Activated CD8-positive, alpha-beta T cell treated with anti-CD3 and anti-CD28 coated beads for 36 hours (primary cell): Measurements from ENCODE around the gene FEM1B. TPM values are rescaled to one million over a fixed set of nuclear protein-coding genes. Genes with fewer than 3 reads are reported as not detected.

Experiments
- ATAC-seq: fragments of 200-7000 bp; cut with Tn5 transposase; one replicate; pipeline ENCODE4 v1.10.0; 2021; ENCODE audit warnings: mild to moderate bottlenecking, moderate library complexity
- CTCF ChIA-PET: fragments of 350-600 bp; sonication (Branson Sonifier 250); formaldehyde crosslinking; loops from one replicate; lab custom pipeline; 2021; ENCODE audit warnings: antibody characterized with exemption; lab: Charles Lee
- POLR2A ChIA-PET: fragments of 350-600 bp; sonication (Branson Sonifier 250); formaldehyde crosslinking; loops from one replicate; lab custom pipeline; 2021; ENCODE audit warnings: antibody characterized with exemption; lab: Charles Lee
- DNase-seq: peaks from one replicate; pipeline ENCODE4 v3.0.0-alpha.2; 2020
- H3K27ac Mint-ChIP-seq: one replicate; pipeline ENCODE4 v1.8.0; 2021; ENCODE audit warnings: mild to moderate bottlenecking, mixed read lengths
- H3K27me3 Mint-ChIP-seq: one replicate; pipeline ENCODE4 v1.8.0; 2021; ENCODE audit warnings: mixed read lengths
- H3K36me3 Mint-ChIP-seq: one replicate; pipeline ENCODE4 v1.8.0; 2021; ENCODE audit warnings: low read depth, mixed read lengths
- H3K4me1 Mint-ChIP-seq: one replicate; pipeline ENCODE4 v1.8.0; 2021; ENCODE audit warnings: low read depth, mixed read lengths
- H3K4me3 Mint-ChIP-seq: one replicate; pipeline ENCODE4 v1.8.0; 2021; ENCODE audit warnings: mild to moderate bottlenecking, moderate library complexity, mixed read lengths
- H3K9me3 Mint-ChIP-seq: one replicate; pipeline ENCODE4 v1.8.0; 2021; ENCODE audit warnings: mixed read lengths
- intact Hi-C: fragments of 100-400 bp; cut with micrococcal nuclease; formaldehyde crosslinking; loops from one replicate; pipeline ENCODE4 v1.10.0; 2022
- total RNA-seq, 2 experiments: library from RNA; stranded (reverse); gene quantifications; one replicate each; pipeline ENCODE4 v1.2.3, GENCODE V29; 2021
- TF ChIP-seq, protein P1 (sequence below): fragments of 200-600 bp; IDR thresholded peaks from one replicate; pipeline ENCODE4 v1.8.0; 2022; ENCODE audit warnings: antibody characterized with exemption, mild to moderate bottlenecking

FEM1B gene
- total RNA-seq, 2 experiments from 2014 or later = 37.1 to 44.4 TPM

DNA sequence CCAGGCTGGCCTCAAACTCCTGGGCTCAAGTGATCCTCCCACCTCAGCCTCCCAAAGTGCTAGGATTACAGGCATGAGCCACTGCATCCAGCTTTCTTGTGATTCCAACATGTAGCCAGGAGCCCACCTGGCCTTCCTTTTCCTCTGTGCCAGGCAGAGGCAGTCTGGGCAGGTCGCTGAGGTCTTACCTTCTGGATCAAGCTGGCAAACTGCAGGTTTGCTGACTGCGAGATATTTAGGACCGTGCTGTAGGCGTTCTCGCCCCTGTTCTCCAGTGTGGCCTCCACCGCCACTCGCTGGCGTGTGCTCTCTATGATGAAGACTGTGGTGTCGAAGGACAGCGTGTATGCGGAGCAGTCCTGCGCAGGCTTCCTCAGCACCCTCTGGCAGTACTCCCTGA is 42.5 kb downstream of the FEM1B start:
- H3K27ac Mint-ChIP-seq = no peak overlapping the region
- H3K4me3 Mint-ChIP-seq = no peak overlapping the region
- CTCF ChIA-PET = interaction anchor here (1.4 kb wide), 1 partner anchor 66 kb away, joined by 3 read pairs; no protein-coding TSS in a partner anchor
- no peaks in the 10 kb centered on the region for H3K9me3 Mint-ChIP-seq
- DNase-seq (no peak), ATAC-seq (no peak)
- H3K36me3 Mint-ChIP-seq = no peaks in the 10 kb centered on the region
- POLR2A ChIA-PET = no interaction called here
- intact Hi-C loops = no loop called here
- H3K4me1 Mint-ChIP-seq = no peaks in the 10 kb centered on the region
- no peaks in the 10 kb centered on the region for H3K27me3 Mint-ChIP-seq
- TF ChIP-seq, protein P1, sequence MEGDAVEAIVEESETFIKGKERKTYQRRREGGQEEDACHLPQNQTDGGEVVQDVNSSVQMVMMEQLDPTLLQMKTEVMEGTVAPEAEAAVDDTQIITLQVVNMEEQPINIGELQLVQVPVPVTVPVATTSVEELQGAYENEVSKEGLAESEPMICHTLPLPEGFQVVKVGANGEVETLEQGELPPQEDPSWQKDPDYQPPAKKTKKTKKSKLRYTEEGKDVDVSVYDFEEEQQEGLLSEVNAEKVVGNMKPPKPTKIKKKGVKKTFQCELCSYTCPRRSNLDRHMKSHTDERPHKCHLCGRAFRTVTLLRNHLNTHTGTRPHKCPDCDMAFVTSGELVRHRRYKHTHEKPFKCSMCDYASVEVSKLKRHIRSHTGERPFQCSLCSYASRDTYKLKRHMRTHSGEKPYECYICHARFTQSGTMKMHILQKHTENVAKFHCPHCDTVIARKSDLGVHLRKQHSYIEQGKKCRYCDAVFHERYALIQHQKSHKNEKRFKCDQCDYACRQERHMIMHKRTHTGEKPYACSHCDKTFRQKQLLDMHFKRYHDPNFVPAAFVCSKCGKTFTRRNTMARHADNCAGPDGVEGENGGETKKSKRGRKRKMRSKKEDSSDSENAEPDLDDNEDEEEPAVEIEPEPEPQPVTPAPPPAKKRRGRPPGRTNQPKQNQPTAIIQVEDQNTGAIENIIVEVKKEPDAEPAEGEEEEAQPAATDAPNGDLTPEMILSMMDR = no peak

DNA sequence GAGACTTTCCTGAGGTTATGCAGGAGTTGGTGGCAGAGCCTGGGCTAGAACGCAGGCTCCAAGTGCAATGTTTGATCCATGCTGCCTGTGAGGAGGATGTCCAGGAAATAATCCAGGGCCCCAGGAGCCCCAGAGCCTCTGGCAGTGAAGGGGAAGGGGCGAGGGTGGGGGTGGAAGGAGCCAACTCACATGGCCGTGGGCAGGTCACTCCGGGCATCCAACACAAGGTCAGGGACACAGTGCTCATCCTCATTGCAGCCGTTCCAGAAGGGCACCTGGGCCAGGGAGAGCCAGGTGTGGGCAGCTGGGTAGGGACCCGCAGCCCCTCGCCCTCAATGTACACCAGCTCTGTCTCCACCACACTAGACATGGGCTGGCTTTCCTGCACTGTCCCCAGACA is 43.7 kb downstream of the FEM1B start:
- ChIA-PET POLR2A (no interaction called here), CTCF (no interaction called here)
- ATAC-seq (no peak), DNase-seq (no peak)
- no peaks in the 10 kb centered on the region for H3K9me3 Mint-ChIP-seq
- peaks cover 3% of the 10 kb centered on the region for H3K4me1 Mint-ChIP-seq
- H3K27ac Mint-ChIP-seq = no peak overlapping the region
- no peak overlapping the region for H3K4me3 Mint-ChIP-seq
- no peaks in the 10 kb centered on the region for H3K27me3 Mint-ChIP-seq
- TF ChIP-seq, protein P1 = no peak
- H3K36me3 Mint-ChIP-seq = no peaks in the 10 kb centered on the region
- intact Hi-C loops = no loop called here

DNA sequence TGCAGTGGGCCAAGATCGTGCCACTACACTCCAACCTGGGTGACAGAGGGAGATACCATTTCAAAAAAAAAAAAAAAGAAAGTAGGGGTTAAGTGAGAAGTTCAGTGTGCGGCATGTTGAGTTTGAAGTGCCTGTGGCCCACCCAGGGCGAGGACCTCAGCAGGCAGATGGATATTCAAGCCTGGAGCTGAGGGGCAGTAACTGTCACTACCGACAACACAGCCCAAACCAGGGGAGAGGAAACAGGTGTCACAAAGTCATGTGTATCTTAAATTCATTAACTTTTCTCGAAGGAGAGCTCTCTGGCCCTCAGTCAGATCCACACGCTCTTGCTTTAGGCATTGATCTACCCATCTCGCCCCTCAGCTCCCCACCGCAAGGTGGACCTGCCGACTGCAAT is 45.3 kb downstream of the FEM1B start:
- TF ChIP-seq, protein P1 = no peak
- H3K27ac Mint-ChIP-seq = no peak overlapping the region
- ATAC-seq (no peak), DNase-seq (no peak)
- H3K4me3 Mint-ChIP-seq = no peak overlapping the region
- ChIA-PET POLR2A (no interaction called here), CTCF (interaction anchor here (1.6 kb wide), 2 partner anchors 15 to 16 kb away, joined by 4 read pairs; no protein-coding TSS in a partner anchor)
- H3K9me3 Mint-ChIP-seq = no peaks in the 10 kb centered on the region
- H3K4me1 Mint-ChIP-seq = peaks cover 18% of the 10 kb centered on the region
- H3K27me3 Mint-ChIP-seq = peaks cover 2% of the 10 kb centered on the region
- intact Hi-C loops = no loop called here
- H3K36me3 Mint-ChIP-seq = no peaks in the 10 kb centered on the region

DNA sequence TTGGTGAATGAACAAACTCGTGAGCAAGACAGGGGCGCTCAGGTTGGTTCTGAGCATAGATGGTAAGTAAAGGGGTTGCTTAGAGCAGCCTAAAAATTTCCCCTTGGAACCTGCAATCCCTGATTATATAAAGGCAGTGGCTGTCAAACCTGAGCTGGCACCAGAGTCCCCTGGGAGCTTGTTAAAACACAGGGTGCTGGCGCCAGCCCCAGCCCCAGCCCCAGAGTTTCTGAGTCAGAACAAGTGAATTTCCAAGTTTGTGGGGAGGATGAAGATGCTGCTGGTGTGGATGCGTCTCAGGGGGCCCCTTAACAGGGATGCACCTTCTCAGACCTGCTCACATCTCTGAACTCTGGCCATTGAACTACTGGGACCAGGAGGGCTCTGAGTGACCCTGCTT is 48.2 kb downstream of the FEM1B start:
- Mint-ChIP-seq H3K4me1 (peaks cover 28% of the 10 kb centered on the region), H3K9me3 (no peaks in the 10 kb centered on the region), H3K27me3 (peaks cover 2% of the 10 kb centered on the region), H3K36me3 (no peaks in the 10 kb centered on the region), H3K4me3 (no peak overlapping the region), H3K27ac (no peak overlapping the region)
- TF ChIP-seq, protein P1 = no peak
- intact Hi-C loops = no loop called here
- POLR2A ChIA-PET = no interaction called here
- DNase-seq = no peak
- CTCF ChIA-PET = interaction anchor here (2.1 kb wide), 1 partner anchor 19 kb away, joined by 9 read pairs; no protein-coding TSS in a partner anchor
- ATAC-seq = no peak

DNA sequence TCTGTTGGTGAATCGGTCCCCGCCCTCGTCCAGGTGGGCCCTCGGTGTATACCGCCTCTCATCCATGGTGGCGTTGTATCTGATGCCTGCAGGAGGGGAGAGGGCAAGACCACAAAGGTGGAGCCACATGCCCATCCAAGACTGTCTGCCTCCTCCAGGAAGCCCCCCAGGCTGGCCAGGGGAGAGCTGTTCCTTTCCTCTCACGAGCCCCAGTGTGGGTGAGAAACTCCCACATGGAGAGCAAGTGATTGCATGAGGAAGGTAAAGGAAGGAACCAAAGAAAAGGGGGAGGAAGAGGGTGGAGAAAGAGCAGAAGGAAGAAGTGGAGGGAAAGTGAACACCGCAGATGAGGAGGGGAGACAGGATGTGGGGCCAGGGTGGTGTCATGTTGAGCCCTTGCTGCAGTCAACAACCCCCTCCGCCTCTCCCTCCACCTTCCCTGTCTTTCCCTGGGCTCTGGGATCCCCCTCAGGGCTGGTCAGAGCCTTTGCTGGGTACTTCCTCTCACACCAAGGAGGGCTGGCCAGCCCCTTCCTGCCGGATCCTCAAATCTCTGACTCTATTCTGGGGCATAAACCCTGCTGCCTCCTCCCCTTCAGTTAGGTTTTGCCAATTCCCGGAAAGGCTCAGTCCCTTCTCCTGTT is 49.3 kb downstream of the FEM1B start:
- H3K36me3 Mint-ChIP-seq = no peaks in the 10 kb centered on the region
- DNase-seq (no peak), ATAC-seq (peak; percentile 41)
- H3K4me3 Mint-ChIP-seq = no peak overlapping the region
- CTCF ChIA-PET = interaction anchor here (2.1 kb wide), 1 partner anchor 20 kb away, joined by 9 read pairs; no protein-coding TSS in a partner anchor
- H3K9me3 Mint-ChIP-seq = no peaks in the 10 kb centered on the region
- no peak overlapping the region for H3K27ac Mint-ChIP-seq
- POLR2A ChIA-PET = no interaction called here
- TF ChIP-seq, protein P1 = no peak
- peaks cover 28% of the 10 kb centered on the region for H3K4me1 Mint-ChIP-seq
- peaks cover 2% of the 10 kb centered on the region for H3K27me3 Mint-ChIP-seq
- intact Hi-C loops = no loop called here
